GM19099 (cell line): ENCODE data around the gene ANAPC10.

Experiments used
- POLR2A ChIP-seq: IDR thresholded peaks from 3 replicates; pipeline ENCODE4 v1.6.1; 2011; ENCODE audit warnings: low read depth; ENCODE audit not compliant: insufficient read length; ENCODE audit errors: extremely low read depth

The ANAPC10 gene

GRCh38 chr4:145047151-145047550 lies 50.8 kb downstream of the ANAPC10 start:
- TF ChIP-seq POLR2A = no peak

GRCh38 chr4:145045180-145045579 lies 52.8 kb downstream of the ANAPC10 start:
- no peak for TF ChIP-seq POLR2A

GRCh38 chr4:145044341-145044740 lies 53.7 kb downstream of the ANAPC10 start:
- no peak for TF ChIP-seq POLR2A

GRCh38 chr4:145043306-145043705 lies 54.7 kb downstream of the ANAPC10 start:
- TF ChIP-seq POLR2A = no peak

GRCh38 chr4:145042601-145043285 lies 55.3 kb downstream of the ANAPC10 start:
- no peak for TF ChIP-seq POLR2A

GRCh38 chr4:145041378-145041777 lies 56.6 kb downstream of the ANAPC10 start:
- no peak for TF ChIP-seq POLR2A

GRCh38 chr4:145035494-145036136 lies 62.4 kb downstream of the ANAPC10 start:
- TF ChIP-seq POLR2A = no peak

GRCh38 chr4:145034727-145035211 lies 63.2 kb downstream of the ANAPC10 start:
- no peak for TF ChIP-seq POLR2A

- no peak for TF ChIP-seq POLR2A
These were observed 78.7 kb downstream of the ANAPC10 start for GRCh38 chr4:145019346-145019745.

- no peak for TF ChIP-seq POLR2A
These were observed 83.6 kb downstream of the ANAPC10 start for GRCh38 chr4:145014365-145014764.

- no peak for TF ChIP-seq POLR2A
These were observed 85.2 kb downstream of the ANAPC10 start for GRCh38 chr4:145012841-145013240.

- no peak for TF ChIP-seq POLR2A
These were observed 86.4 kb downstream of the ANAPC10 start for GRCh38 chr4:145011636-145012035.

- TF ChIP-seq POLR2A = no peak
These were observed 94.3 kb downstream of the ANAPC10 start for GRCh38 chr4:145003675-145004074.

- TF ChIP-seq POLR2A = no peak
These were observed 96.4 kb downstream of the ANAPC10 start for GRCh38 chr4:145001635-145002034.

- no peak for TF ChIP-seq POLR2A
These were observed 108.7 kb downstream of the ANAPC10 start for GRCh38 chr4:144989306-144989705.

- TF ChIP-seq POLR2A = no peak
These were observed 112.5 kb downstream of the ANAPC10 start for GRCh38 chr4:144985531-144985930.

- TF ChIP-seq POLR2A = no peak
These were observed 113.0 kb downstream of the ANAPC10 start for GRCh38 chr4:144985014-144985413.

- TF ChIP-seq POLR2A = no peak
These were observed 113.8 kb downstream of the ANAPC10 start for GRCh38 chr4:144984241-144984640.
